ENCODE measurements around the gene ANKRD27.
"Not testable (repeated sequence)": the region's sequence is repeated elsewhere in the genome, so short reads cannot be mapped to it uniquely, and the experiment has no call there.

ANKRD27 gene

DNA sequence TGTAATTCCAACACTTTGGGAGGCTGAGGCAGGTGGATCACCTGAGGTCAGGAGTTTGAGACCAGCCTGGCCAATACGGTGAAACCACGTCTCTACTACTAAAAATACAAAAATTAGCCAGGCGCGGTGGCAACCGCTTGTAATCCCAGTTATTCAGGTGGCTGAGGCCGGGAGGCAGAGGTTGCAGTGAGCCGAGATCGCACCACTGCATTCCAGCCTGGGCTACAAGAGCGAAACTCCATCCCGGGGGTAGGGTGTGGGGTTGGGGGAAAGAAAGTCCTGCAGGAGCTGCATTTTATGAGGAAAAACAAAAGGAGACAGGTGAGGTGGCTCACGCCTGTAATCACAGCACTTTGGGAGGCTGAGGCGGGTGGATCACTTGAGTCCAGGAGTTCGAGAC is 22.6 kb downstream of the ANKRD27 start:
- DNase-seq = not testable (repeated sequence)

DNA sequence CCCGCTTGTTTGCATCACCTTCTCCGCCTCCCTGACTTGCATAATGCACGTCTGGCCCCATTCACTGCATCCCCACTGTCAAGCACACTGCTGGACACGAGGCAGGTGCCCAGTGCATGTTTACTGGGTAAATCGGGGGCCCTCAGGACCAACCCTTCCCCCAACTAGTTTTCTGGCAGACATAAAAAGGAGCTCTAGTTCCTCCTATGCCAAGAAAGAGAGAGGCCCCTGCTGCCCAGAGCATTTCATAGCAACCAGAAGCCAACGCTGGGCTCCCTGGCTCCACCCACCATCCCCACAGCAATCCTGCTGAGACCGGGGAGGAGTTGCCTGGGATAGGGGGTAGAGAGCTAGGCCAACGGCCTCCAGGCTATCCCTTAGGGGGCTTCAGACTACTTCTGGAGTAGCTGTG is 23.2 kb downstream of the ANKRD27 start:
- no peak for DNase-seq

DNA sequence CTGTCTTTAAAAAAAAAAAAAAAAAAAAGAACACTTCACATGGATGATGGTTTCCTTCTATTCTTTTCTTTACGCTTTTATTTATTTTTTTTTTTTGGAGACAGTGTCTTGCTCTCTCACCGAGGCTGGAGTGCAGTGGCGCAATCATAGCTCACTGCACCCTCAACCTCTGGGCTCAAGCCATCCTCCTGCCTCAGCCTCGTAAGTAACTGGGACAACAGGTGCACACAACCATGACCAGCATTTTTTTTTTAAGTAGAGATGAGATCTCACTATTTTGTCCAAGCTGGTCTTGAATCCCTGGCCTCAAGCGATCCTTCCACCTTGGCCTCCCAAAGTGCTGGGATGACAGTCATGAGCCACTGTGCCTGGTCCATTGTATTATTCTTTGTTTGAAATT is 24.3 kb downstream of the ANKRD27 start:
- no peak for DNase-seq

DNA sequence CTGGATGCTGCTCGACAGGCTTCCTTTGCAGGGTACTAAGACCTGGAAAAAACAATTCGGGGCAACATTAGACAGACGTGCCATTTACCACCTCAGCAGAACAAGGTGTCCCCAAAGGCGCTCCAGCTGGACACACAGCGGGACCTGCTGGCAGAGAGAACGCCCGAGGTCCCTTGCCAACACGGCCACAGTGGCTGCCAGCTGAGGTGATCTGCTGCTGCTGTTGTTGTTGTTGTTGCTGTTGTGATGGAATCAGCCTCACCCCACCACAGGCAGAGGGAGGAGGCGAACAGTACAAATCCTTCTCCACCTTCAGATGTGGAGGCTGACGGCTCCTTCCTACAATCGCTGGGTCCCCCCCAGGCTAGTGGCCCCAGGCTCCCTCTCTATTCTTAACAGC is 25.2 kb downstream of the ANKRD27 start:
- no peak for DNase-seq

DNA sequence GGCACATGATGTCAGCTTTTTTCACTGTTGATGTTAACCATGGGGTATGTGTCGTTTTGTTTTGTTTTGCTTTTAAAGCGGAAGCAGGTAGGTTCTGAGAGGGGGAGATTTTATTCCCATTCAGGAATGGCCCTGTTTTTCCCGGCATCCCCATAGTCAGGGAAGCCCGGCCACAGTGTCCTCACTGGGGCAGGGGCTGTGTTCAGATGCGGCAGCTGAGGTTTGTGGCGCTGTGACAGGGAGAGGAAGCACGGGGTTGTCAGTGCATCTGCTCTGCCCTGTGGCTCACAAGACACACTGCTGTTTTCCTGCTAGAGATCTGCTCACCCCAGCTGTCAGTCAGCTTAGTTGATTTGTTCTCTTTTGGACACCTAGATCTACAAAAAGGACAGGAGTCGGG is 27.6 kb downstream of the ANKRD27 start:
- DNase-seq = no peak

DNA sequence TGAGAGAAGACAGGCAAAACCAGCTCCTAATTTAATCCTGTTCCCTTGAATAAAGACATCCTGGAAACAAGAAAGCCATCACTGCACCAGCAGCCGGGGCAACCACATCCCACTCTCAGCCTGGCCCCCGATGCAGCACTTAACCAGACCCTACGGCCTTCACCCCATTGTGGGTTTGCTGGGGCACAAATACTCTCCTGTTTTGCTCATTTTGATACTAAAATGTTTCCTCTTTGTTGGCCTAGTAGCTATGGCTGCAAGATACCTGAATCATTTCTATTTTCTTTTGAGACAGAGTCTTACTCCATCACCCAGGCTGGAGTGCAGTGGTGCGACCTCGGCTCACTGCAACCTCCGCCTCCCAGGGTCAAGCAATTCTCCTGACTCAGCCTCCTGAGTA is 28.4 kb downstream of the ANKRD27 start:
- no peak for DNase-seq

DNA sequence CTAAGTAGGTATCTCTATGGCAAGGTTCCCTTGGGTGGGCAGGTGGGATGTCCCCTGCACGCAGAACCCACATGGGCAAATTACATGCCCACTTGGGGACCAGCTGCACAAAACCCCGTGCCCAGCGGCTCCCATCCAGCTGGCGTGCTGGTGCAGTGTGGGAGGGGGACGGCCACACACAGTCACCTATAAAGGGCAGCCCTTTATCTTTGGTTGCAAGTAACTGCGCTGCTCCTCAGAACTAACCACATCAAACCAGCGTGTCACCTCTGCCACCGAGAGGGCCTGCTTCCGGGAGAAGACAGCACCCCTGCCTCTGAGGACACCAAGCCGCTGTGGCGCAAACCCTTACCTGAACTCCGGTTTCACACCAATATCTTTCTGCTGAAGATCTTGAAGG is 32.2 kb downstream of the ANKRD27 start:
- no peak for DNase-seq

DNA sequence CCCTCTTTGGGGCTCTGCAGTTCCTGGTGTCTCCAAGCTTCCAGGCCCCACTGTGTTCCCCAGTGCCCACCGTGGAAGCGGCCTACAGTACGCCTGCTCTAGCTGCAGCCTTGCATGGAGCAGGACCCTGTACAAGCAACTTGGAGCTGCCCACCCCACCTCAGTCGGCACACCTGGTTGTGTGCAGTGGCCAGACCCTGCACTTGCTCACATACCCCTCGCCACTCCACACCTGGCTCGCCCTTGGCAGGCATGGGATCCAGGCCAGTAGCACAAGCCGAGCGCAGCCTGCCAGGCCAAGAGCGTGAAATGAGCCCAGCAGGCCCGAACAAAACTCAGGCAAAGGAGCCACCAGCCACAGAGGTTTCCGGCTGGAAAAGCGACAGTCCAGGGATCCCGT is 36.4 kb downstream of the ANKRD27 start:
- no peak for DNase-seq

DNA sequence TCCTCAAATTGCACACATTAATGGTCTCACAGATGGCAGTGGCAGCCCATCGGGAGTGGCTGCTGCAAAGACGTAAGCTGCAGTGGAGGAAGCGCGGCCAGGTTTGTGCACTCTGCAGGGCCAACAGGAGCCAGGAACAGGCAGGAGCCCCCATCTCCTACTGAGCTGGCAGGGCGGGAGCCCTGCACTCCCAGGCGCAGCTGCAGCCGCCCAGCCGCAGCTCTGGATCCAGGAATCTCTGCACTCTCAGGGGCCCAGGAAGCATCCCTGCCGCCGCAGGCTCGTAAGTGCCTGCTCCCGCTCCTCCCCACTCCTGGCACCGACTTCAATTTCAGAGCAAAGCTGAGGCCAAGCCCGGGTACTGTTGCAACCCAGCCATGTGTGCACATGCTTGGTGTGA is 37.5 kb downstream of the ANKRD27 start:
- DNase-seq = no peak

DNA sequence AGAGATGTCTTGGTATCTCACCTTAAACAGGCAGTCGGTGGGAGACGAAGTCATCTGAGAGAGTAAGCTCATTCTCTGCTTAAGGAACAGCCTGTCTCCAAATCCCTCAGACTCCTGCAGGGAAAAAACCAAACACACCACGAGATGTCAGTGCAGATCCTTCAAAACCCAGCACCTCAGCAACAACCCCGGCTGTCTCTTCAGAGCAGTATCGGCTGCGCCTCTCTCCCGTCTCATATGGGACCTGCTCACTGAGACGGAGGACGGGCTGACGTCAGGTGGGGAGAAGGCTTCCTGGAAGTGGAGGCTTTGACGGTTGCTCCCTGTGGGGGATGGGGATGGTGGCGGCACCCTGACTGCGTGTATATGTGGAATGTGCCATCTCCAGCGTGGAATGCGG is 43.6 kb downstream of the ANKRD27 start:
- DNase-seq = no peak

DNA sequence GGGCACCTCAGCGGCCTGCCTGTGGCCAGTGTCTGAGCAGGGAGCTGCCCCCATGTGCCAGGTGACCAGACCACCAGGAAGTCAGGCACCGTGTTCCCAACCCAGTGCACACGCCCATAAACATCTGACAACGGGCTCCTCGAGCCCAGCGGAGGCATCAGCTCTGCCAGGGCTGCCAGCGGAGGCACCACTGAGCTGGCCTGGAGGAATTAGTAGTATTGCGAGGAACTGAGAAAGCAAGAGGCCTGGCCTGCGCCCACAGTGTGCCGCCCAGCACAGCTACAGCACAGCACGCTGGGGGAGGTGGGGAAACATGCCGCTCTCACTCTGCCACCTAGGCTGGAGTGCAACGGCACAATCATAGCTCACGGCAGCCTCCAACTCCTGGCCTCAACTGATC is 44.6 kb downstream of the ANKRD27 start:
- DNase-seq = no peak

DNA sequence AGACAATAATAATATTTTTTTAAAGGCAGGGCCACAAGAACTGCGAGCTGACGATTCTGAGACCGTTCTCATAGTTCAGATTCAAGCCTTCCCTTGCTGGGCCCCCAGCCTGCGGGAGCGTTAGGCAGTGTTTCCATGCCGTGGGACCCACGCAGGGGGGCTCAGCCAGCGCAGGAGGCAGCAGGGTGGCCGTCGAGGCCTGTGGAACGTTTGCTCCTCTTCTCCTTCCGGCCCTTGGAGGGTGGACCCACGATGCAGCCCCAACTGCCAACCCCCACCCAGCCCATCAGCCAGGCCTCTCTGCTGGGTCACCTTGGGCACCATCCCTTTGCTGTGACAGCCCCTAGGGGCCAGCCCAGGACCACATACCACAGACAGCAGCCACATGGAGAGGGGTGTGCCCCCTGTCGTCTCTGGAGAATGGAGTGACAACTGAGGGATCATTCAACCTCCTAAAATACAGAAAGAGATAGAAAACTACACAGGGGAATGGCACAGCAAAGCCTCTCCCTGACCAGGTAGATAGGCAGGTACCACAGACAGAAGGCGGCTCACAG is 47.2 kb downstream of the ANKRD27 start:
- no peak for DNase-seq

DNA sequence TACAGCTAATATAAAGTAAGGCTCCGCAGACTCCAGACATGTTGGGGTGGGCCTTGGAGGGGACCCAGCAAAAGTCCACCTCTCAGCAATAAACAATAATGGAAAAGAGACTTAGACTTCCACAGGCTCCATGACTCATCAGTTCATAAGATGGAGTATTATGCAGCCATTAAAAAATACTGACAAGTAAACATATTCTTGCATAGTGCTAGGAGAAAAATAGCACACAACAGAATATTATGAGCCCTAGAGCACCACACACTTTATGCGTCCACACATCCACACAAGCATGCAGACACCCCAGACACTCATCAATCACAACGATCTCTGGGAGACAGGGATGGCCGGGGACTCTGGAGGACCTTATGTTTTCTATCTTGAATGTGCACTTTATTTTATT is 48.0 kb downstream of the ANKRD27 start:
- DNase-seq = no peak

DNA sequence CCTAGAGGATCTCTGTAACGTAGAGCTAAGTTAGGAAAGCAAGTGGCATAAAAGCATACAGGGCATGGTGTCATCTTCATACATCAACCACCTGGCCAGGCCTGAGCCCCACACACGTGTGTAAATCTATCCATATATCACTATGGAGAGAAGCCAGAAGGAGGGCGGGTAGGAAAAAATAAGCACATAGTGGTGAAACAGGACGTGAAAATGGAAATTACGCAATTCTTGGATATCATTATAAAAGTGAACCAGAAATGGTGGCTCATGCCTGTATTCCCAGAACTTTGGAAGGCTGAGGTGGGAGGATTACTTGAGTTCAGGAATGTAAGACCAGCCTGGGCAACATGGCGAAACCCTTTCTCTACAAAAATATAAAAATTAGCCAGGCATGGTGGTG is 50.6 kb downstream of the ANKRD27 start:
- no peak for DNase-seq

DNA sequence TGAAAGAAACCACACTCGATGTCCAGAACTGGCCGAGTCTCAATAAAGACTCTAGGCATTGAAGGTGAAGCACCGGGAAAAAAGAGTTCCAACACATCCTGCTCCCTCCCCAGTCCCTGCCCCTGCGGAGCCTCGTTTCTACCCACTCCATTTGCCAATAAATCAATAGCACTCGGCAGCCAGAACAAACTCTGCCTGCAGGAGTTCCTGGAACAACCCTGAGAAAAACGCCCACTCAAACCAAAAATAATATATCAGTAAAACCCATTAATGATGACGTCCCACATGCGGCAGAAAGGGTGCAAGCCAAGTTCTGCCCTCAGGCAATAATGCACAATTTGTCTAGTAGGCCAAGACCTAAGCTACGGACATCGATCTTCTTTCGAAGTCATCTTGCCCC is 53.0 kb downstream of the ANKRD27 start:
- DNase-seq = no peak

DNA sequence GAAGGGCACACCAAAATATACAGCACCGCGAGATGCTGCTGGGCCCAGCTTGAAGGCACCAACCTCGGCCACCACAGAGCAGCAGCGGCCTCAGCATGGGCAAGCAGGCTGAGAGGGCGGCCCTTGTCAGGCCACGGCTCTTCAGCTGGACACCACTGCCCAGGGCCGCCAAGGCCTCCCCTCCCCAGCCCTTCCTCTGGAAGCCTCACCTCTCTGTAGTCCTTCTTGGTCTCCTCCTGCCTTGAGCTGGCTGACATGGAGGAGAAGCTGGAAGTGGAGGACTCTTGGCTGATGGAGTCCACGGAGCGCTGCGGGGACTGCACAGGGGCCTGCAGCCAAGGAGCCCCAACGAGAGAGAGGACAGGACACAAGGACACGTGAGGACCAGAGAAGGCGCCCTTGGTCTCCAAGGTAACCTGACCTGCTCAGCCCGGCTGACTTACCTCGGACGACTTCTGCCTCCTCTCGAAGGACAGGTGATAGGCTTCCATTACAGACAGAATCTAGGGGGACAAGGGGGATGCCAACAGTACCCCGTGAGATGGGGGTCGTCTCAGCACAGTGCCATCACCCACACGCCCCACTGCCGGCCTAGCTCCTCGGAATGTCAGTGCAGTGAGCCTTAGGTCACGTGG is 55.8 kb downstream of the ANKRD27 start:
- no peak for DNase-seq

DNA sequence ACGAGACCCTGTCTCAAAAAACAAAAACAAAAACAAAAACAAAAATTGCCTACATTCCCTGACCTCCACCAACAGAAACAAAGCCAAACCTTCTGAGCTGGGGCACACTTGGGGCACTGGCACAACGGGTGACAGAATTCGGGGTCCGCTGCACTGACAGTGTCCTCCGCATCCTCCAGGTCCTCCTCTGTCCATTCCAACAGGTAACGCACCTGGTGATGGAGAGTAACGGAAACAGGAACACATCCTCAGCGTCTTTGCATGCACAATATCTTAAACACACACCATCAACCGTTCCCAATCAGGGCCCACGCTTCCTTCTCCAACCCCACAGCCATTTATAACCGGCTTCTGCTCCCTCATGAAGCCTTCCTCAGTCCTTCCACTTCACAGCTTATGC is 59.4 kb downstream of the ANKRD27 start:
- no peak for DNase-seq

DNA sequence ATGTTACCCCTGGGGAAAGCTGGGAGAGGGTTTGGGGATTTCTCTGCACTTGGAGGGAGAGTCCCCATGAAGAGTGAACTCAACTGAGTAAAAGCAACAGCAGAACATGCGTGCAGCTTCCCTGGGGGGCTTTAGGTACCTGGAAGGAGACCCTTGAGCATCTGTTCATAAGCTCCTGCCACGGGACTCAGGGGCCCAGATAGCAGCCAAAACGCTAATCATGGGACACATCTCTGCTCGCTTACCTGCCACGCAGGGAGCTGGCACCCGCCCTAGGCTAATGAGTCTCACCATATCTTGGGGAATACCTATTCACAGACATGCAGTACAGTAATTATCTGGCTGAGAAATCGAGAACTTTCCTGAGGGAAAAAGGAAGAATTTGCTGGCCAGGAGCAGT is 60.1 kb downstream of the ANKRD27 start:
- no peak for DNase-seq

DNA sequence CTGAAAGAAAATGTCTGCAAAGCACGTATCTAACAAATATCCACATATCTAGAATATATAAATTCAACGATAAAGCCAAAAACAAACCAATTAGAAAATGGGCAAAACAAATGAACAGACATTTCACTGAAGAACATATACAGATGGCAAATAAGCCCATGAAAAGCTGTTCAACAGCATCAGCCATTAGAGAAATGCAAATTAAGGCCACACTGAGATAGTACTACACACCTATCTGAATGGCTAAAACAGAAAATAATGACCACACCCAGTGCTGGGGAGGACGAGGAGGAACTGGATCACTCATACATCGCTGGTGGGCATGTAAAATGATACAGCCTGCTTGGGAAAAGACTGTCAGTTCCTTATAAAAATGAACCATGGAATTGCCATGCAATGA is 62.0 kb downstream of the ANKRD27 start:
- DNase-seq = no peak

DNA sequence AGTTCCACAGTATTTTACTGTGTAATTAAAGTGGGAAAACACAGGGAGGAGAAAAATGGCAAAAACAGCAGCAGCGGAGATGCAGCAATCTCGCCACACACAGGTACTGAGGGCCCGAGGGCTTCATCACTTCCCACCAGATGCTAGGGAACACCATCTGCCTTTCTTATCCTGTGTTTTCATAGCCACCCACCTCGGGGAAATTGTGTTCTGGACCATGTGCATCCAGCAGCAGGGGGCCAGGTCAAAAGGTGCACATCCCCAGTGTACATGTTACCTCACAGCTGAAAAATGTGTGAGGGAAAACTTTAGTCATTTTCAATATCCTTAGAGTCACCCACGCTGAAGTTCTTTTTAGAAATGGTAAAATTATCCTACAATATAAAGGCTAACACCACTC is 63.8 kb downstream of the ANKRD27 start:
- DNase-seq = no peak

DNA sequence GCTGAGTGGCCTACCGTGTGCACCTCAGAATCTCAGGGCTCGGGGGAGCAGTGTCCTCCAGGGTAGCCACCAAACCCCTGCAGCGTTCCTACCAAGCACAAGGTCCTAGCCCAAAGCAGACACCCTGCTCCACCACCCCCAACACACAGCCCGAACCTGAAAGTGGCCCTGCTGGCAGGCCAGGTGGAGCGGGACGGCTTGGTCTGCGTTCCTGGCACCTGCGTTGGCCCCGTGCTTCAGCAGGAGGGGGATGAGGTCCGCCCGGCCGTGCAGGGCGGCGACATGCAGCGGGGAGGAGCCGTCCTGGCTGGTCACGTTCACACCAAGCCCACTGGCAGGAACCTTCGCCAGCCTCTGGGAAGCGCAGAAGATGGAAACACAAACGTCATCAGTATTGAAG is 67.5 kb downstream of the ANKRD27 start:
- DNase-seq = no peak

DNA sequence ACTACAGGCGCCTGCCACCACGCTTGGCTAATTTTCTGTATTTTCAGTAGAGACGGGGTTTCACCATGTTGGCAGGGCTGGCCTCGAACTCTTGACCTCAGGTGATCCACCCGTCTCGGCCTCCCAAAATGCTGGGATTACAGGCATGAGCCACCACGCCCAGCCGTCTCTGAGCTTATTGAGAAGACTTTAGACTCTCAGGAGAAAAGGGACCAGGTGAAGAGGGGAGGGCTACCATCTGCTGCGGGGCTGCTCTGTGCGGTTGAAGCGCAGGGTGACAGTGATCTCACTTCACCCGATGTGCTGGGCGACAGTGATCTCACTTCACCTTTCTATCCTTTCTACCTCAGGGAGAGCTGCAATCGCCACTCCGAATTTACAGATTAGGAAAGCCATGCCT is 68.7 kb downstream of the ANKRD27 start:
- DNase-seq = no peak

DNA sequence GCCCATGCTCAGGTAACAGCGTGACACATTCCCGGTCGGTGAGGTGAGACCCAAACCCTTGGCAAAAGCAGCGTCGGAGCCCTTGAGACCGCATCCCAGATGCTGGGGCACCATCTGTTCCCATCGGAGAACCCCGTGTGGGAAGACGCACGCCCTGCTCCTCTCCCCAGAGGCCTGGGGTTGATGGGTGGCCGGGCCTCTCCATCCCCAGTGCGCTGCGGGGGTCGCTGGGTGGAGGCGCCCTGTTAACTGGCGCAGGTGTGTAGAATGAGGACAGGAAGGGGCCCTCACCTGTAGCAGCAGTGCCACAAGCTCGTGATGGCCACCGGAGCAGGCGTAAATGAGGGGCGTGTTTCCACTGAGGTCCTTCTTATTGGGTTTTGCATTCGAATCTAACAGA is 69.4 kb downstream of the ANKRD27 start:
- no peak for DNase-seq

DNA sequence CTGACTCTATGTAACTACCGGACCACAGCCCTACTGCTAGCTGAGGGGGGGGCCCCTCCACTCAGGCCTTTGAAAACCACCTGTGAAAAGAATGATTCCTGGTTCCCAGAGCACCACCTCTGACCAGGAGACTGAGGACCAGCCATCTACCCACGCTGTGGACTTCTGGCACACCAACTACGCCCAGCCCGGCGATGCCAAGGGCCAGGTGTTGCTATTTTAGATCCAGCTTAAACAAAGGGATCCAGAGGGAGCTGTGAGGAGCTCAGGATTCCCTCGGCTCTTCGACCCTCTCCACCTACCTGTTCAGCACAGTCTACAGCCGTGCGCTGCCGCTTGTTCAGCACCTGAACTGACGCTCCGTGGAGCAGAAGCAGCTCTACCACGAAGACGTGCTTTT is 71.0 kb downstream of the ANKRD27 start:
- no peak for DNase-seq

DNA sequence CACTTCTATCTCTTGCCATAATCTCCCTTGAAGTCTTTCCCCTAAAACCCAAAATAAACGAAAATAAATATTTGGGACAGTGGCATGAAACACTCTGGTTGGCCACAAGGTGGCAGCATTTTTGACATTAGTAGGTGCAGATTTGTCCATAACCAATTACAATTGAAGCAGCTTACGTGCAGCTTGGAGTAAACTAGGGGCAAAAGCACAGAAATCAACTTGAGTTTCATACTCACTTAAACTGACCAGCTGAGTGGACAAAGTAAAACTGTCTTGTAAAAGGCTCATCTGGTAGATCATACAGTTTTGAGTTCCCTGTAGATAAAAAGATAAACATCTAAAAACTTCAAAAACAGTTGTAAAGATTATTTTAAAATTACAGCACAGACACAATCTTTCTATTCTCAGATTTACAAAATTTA is 75.2 kb downstream of the ANKRD27 start:
- DNase-seq = peak; percentile 72 to 78 (median 77)
